NCI-H1417 treated with DMSO at 0.1 percent for 48 hours (cell line): ENCODE results near the gene NKAPD1.
"Not testable (repeated sequence)": the region's sequence is repeated elsewhere in the genome, so short reads cannot be mapped to it uniquely, and the experiment has no call there.

ENCODE experiments used
- DNase-seq: peaks from one replicate; lab custom pipeline; 2025; lab: John Stamatoyannopoulos, UW

Gene NKAPD1, protein sequence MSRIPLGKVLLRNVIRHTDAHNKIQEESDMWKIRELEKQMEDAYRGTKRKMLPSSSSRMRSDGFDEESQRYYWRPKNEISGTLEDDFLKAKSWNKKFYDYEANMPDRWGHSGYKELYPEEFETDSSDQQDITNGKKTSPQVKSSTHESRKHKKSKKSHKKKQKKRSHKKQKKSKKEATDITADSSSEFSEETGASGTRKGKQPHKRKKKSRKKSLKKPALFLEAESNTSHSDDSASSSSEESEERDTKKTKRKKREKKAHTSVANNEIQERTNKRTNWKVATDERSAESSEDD

GRCh38 chr11:112073941-112074811 is at the start of gene NKAPD1, which contains the start of gene PIH1D2:
NKAPD1 (plus strand) TSS chr11:112074299; CDS start chr11:112075575, 1,276 bp downstream.
PIH1D2 (minus strand) TSS chr11:112074017; CDS start chr11:112073174, 843 bp downstream.
- peak; percentile 81 for DNase-seq

GRCh38 chr11:112024773-112025678 is 49.1 kb upstream of the NKAPD1 start, which contains the start of gene DLAT:
DLAT (plus strand) TSS chr11:112025408; CDS start chr11:112025473, 65 bp downstream.
- peak; percentile 81 for DNase-seq

DNA sequence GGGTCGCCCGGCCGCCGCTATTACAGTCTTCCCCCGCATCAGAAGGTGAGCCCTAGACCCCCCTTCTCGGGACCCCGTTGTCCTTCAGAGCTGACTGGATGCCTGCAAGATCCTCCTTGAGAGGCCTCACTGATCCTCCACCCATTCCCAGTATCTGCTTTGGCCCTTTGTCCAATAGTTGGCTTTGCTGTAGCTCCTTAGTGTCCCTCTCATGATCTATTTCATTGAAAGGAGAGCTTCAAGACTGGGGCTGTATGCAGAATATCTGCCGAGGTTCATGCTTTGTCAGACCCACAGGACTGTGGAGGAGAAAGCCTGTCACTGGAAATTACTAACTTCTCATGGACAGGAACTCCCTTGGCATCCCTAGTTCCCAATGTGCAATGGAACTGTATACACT is 48.4 kb upstream of the NKAPD1 start:
- DNase-seq = no peak

DNA sequence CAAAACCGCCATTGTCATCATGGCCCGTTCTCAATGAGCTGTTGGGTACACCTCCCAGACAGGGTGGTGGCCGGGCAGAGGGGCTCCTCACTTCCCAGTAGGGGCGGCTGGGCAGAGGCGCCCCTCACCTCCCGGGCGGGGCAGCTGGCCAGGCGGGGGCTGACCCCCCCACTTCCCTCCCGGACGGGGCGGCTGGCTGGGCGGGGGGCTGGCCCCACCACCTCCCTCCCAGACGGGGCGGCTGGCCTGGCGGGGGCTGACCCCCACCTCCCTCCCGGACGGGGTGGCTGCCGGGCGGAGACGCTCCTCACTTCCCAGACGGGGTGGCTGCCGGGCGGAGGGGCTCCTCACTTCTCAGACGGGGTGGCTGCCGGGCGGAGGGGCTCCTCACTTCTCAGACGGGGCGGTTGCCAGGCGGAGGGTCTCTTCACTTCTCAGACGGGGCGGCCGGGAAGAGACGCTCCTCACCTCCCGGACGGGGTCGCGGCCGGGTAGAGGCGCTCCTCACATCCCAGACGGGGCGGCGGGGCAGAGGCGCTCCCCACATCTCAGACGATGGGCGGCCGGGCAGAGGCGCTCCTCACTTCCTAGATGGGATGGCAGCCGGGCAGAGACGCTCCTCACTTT is 47.2 kb upstream of the NKAPD1 start:
- DNase-seq = not testable (repeated sequence)

DNA sequence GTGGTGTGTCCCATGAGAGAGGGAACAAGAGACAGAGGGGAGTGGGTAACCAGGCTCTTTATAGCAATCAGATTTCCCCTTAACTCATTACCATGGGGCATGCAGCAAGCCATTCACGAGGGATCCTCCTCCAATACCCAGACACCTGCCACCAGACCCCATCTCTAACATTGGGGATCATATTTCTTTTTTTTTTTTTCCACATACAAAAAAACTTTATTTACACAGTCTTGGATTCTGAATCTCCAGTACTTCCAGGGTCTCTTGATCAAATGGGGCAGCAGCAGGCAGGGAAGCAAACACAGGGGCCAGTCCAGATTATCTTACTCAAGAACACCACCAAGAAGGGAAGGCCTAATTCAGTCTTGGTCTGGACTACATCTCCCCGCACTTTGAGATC is 44.6 kb upstream of the NKAPD1 start:
- DNase-seq = no peak

DNA sequence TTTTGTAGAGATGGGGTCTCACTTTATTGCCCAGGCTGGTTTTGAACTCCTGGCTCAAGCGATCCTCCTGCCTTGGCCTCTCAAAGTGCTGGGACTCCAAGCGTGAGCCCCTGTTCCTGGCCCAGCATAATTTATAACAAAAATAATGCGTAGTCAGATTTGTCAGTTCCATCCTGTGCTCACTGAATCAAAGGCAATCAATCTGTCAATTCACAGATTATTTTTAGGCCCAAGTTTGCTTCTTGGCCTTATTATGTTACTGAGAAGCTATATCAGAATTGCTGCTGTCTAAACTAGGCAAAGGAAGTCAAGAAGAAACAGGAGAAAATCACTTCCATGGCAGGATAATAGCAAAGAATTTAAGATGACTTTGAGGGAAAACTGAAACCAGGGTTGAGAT is 40.2 kb upstream of the NKAPD1 start:
- DNase-seq = no peak

- no peak for DNase-seq
Measured at GRCh38 chr11:112037527-112037926, 36.6 kb upstream of the NKAPD1 start.

DNA sequence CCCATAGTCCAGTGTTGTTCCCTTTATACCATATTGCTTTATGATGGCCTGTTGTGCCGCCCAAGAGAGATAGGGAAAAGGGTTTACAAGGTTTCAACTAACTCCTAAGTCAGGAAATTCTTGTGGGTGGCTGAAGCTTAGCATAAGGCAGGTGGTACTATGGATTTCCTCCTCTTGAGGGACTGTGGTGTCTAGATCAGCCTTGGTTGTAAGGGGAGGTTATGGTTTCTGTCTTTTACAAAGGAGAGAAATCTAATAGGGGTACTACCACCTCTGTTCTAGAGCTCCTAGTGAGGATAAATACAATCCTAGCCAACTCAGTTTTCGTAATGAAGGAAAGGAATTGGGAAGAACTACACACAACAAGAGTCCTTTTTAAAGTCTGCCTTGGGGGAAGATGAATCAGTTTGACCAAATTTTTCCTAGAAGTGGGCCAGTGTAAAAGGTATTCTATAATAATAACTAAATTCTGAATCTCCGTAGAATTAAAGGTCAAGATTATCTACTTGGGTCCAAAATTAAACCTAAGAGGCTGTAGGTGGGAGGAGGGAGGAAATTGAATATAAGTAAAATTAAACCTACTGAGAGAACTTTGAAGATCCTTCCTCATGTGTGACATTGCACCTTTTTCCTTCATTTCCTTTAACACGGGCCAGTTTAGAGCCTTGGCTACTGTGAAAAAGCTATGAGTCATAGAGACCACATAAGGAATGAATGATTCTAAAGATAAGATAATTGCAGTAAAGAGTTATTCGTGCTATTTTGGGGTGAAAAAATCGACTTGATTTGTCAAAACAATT is 31.7 kb upstream of the NKAPD1 start:
- no peak for DNase-seq

- no peak for DNase-seq
Measured at GRCh38 chr11:112042961-112043304, 31.2 kb upstream of the NKAPD1 start.

- no peak for DNase-seq
Measured at GRCh38 chr11:112044961-112045360, 29.1 kb upstream of the NKAPD1 start.

- not testable (repeated sequence) for DNase-seq
Measured at GRCh38 chr11:112046647-112047046, 27.5 kb upstream of the NKAPD1 start.

DNA sequence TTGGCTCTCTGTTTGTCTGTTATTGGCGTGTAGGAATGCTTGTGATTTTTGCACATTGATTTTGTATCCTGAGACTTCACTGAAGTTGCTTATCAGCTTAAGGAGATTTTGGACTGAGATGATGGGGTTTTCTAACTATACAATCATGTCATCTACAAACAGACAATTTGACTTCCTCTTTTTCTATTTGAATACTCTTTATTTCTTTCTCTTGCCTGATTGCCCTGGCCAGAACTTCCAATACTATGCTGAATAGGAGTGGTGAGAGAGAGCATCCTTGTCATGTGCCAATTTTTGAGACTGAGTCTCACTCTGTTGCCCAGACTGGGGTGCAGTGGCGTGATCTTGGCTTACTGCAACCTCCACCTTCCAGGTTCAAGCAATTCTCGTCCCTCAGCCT is 25.8 kb upstream of the NKAPD1 start:
- not testable (repeated sequence) for DNase-seq

DNA sequence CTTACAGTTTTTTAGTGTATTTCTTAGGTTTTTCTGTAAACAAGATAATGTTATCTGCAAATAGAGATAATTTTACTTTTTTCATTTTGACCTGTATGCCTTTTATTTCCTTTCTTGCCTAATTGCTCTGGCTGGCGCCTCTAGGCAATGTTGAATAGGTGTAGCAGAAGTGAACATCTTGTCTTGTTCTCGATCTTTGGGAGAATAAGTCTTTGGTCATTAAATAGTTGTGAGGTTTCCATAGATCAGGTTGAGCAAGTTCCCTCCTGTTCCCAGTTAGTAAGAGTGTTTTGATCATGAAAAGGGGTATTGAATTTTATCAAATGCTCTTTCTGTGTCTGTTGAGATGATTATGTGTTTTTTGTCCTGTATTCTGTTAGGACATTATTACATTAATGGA is 24.3 kb upstream of the NKAPD1 start:
- DNase-seq = no peak

GRCh38 chr11:112050721-112051120 is 23.4 kb upstream of the NKAPD1 start:
- DNase-seq = no peak

GRCh38 chr11:112051768-112052167 is 22.3 kb upstream of the NKAPD1 start:
- no peak for DNase-seq

- no peak for DNase-seq
Measured at GRCh38 chr11:112057170-112057569, 16.9 kb upstream of the NKAPD1 start.

DNA sequence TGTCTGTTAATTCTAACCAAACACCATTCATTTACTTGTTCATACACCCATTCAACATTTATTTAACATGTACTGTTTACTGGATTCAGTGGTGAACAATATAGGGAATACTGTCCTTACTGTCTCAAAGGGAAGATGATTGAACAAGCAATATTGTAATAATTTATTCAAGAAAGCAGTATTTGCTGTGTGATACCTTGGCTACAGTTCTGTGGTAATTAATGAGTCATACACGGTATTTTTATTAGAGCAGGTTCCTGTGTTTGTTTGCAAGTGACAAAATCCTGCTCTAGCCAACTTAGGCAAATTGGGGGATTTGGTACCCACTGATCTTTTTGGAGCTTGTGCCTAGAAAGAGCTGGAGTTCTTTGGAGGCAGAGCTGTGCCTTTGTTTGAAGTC is 16.0 kb upstream of the NKAPD1 start:
- no peak for DNase-seq

DNA sequence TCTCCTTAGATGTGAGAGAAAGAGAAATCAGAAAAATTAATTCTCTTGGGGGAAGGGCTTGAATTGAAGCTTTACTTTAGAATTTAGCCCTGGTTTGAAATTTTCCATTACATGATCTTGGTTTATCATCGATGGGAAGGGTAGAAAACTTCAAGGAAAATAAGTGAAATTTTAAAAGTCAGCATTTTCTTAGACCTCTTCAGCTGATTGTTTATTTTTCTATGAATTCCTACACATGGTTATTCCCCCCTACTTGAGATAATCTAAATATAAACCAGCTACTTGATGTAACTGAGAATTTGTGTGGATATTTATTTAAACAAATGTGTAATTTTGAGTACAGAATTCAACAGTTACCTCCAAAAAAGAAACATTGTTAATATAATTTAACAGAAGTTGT is 11.2 kb upstream of the NKAPD1 start:
- no peak for DNase-seq

DNA sequence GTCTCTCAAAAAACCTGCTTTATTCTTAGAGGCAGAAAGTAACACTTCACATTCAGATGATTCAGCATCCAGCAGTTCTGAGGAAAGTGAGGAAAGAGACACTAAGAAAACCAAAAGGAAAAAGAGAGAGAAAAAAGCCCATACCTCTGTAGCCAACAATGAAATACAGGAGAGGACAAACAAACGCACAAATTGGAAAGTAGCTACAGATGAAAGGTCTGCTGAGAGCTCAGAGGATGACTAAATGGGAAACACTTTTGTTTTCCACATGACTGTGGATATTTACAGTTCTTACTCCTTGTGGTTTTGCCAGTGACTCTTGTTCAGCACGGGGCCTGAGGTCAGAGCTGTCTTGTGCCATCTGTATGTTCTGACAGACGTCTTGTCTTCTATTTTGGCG is 8.6 kb downstream of the NKAPD1 start:
- DNase-seq = no peak

- no peak for DNase-seq
Measured at GRCh38 chr11:112085822-112086421, 11.8 kb downstream of the NKAPD1 start.
